HG03159 (cell line): Measurements from ENCODE around the gene CDH4.
"Not testable (repeated sequence)": the region's sequence is repeated elsewhere in the genome, so short reads cannot be mapped to it uniquely, and the experiment has no call there.

Experiments
- ATAC-seq: cut with Tn5 transposase; IDR thresholded peaks from one replicate; pipeline ENCODE4 v1.9.1; 2021; ENCODE audit warnings: mild to moderate bottlenecking, moderate library complexity; ENCODE audit not compliant: unreplicated experiment

CDH4 gene

GRCh38 chr20:61845233-61845671, 593.2 kb downstream of the CDH4 start:
- no peak for ATAC-seq

- ATAC-seq: no peak
These were observed 594.0 kb downstream of the CDH4 start for GRCh38 chr20:61846074-61846473.

DNA sequence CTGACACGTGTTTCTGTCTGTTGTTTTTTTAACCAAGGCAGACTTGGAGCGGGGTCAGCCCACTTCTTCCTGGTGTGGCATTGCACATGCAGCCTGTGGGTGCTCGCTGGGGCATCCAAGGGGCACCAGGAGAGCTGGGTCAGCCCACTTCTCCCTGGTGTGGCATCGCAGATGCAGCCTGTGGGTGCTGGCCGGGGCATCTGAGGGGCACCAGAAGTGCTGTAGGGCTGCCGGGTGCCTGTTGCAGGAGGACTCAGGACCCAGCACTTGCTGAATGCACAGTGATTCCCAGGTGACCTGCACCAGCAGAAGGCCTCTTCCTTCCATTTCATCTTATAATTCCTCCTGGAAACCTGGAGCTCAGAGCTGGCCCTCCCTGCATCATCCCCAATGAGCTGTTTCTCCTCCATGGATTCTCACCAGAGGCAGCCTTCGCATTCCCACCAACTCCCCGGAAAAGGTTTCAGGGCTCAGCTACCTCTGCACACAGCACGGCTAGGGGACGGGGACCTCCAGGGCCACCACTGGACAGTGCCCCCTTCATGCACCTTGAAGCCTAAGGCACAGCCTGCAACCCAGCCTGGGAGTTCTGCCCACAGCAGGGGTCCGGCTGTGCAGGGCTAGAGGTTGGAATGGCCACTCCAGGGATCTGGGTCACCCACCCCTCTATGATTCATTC, 594.8 kb downstream of the CDH4 start:
- ATAC-seq: no peak

- no peak for ATAC-seq
These were observed 595.3 kb downstream of the CDH4 start for GRCh38 chr20:61847420-61847748.

- no peak for ATAC-seq
These were observed 595.9 kb downstream of the CDH4 start for GRCh38 chr20:61847986-61848385.

GRCh38 chr20:61848851-61849250, 596.8 kb downstream of the CDH4 start:
- ATAC-seq: no peak

- ATAC-seq: no peak
These were observed 597.3 kb downstream of the CDH4 start for GRCh38 chr20:61849376-61849775.

DNA sequence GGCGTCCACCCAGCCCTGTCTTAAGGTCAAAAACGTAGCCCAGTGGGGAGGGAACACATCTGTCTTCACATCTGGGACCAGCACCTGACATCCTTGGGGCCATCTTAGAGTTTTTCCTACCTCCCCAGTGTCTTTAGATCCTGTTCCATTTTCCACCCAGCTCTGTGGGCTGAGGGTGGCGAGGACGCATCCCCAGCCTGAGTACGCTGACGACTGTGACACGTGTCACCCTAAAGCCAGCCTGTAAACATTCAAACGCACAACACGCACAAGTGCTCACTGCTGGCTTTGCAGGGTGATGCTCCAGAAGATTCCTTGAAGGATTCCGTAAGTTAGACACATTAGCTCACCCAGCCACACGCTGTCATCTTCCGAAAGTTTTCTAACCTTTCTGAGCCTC, 597.8 kb downstream of the CDH4 start:
- no peak for ATAC-seq

DNA sequence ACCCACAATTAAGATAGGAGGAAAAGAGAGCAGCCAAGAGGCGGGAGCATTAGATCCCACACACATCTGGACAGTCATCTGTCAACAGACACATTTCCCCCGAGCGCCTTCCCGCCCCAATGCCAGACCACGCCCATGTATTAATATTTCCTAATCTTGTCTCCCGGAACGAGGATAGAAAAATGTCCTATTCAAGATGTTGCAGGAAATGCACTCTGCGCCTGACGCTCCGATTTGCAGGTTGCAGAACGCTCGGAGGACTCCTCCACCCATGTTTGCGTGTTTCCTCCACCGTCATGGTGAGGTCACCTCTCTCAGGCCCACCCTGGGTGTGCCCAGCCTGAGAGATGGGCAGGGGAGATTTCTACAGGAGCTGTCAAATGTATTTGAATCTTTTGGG, 598.4 kb downstream of the CDH4 start:
- ATAC-seq: no peak

GRCh38 chr20:61850926-61851900, 599.2 kb downstream of the CDH4 start:
- ATAC-seq: no peak

DNA sequence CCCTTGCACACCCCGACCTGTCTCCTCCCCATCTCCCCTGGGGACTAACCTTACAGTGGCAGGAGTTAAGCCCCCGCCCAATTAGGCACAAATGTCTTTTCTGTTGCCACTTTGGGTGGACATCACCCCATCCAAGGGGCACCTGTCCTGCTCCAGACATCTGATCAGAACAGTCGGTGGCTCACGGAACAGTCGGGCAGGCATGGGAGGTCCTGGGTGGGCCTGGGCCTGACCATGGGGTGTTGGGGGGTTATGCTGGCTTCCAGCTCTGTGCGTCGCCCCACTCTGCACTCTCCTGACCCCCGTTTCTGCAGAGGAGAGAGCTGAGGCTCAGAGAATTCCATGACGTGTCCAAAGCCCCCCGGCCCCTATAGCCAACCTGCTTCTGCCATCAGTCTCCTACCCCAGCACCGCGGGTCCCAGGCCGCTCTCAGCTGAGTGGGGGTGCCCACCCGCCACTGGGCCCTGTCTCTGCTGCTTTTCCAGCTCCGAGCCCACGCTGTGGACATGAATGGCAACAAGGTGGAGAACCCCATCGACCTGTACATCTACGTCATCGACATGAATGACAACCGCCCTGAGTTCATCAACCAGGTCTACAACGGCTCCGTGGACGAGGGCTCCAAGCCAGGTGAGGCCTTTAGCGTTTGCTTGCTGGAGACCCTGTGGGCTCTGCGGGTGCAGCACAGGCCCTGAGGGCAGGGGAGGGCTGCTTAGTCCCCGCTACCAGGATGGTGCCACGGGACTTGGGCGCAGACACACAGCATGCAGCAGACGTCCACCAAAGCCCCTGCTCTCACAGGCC, 600.4 kb downstream of the CDH4 start:
- ATAC-seq: no peak

DNA sequence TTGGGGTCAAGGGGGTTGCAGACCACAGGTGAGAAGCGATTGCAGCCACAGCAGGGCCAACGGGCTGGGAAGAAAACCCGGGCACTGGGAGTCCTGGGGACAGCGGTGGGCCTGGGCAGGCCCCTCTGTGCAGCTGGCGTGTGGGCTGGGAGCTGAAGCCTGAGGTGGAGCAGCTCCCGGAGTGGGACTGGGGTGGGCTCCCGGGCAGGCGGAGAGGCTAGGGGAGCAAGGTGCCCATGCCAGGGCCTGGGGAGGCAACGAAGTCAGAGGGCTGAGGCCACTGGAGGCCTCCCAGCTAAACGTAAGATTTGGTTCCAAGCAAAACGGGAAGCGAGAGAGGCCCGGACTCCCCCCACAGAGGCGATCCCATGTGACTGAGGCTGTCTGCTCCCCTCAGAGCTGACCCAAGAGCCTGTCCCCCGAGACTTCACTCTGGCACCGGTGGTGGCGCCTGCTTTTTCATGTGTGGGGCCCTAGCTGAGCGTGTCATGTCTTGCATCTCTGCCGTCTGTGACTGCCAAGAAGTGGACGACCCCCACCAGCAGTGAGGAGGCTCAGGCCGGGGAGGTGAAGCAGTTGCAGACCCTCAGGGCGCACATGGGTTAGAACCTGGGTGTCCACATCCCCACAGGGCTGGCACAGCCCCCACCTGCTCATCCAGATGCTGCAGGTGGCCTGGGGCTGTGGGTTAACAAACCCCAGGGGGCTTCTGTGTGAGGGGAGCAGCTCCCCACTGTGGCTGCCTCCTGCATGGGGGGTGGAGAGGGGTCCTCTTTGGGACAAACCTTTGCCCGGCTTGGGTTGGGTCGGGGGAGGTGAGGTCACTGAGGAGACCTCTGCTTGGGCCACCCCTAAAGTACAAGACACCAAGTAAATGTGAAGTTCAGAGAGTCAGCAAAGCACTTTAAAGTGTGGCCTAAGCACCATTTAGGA, 601.3 kb downstream of the CDH4 start:
- ATAC-seq: no peak

- not testable (repeated sequence) for ATAC-seq
These were observed 602.5 kb downstream of the CDH4 start for GRCh38 chr20:61854538-61854937.

DNA sequence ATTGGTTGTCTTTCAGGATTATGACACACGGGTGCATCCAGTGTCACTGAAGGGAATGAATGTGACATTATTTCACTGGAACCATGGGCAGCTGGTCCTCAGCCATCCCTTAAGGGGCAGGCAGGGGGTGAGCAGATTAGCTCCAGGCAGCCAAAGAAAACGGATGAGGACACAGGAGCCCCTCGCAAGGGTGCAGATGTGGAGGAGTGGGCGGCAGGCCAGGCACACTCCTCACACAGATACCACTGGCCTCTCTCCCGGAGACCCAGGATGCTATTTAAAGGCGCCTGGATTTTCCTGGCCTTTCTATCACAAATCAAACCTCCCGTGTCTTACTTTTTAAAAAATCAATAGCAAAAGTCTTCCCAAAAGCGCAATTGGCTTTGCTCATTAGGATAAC, 603.2 kb downstream of the CDH4 start:
- ATAC-seq: no peak

DNA sequence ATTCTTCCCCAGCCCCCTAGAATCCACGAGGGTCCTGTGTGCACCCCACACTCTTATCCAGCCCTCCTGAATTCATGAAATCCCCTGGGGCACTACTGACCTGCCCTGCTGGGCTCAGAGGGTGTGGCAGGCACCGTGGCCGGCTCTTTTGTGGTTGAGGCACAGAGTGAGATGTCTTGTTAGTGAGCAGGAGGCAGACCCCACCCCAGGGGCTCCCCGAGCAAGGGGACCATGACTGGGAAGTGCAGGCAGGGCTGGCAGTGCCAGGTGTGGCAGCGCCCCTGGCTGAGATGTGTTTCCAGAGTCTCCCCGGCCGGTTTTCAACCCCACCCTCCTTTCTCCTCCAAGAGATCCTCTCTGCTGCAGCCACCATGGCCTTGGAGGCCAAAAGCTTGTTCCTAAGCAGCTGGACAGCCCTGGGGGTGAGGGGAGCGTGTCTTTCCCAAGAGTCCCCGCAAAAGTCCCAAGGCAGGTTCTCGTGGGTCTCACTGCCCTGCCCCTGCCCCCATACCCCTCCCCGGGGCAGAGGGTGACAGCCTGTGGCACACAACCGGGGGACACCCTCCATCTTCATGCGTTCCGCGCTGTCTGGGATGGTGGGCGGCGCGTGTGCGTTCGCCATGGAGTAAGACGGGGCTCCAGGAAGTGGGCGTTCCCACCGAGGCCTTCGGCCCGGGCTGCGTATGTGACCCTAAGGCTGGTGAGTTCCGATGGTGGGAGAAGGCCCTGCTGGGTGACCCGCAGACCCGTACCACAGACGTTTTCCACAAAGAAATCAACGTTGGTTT, 604.8 kb downstream of the CDH4 start:
- ATAC-seq: no peak

DNA sequence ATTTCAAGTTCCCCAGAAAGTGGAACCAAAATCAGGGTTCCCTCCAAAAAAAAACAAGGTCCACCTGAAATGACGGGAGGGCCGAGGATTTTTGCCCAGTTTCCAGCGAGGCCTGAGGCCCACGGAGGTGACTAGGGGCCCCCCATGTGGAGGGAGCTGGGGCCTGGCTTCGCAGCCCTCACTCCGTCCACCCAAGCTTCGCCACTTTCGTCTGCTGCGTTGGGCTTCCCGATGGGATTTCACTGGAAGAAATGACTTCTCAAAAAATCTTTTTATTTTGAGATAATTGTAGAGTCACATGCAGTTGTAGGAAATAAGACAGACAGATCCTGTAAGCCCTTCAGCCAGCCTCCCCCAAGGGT, 605.3 kb downstream of the CDH4 start:
- no peak for ATAC-seq

DNA sequence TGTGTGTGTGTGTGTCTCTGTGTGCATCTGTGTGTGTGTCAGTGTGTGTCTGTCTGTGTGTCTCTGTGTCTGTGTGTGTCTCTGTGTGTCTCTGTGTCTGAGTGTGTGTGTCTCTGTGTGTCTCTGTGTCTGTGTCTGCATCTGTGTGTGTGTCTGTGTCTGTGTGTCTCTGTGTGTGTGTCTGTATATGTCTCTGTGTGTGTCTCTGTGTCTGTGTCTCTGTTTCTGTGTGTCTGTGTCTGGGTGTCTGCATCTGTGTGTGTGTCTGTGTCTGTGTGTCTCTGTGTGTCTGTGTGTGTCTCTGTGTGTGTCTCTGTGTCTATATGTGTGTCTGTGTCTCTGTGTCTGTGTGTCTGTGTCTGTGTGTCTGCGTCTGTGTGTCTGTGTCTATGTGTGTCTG, 605.8 kb downstream of the CDH4 start:
- no peak for ATAC-seq

- no peak for ATAC-seq
These were observed 607.7 kb downstream of the CDH4 start for GRCh38 chr20:61859767-61860166.

GRCh38 chr20:61860260-61860987, 608.4 kb downstream of the CDH4 start:
- ATAC-seq: no peak
